Thyroid gland (tissue), 4 donors: ENCODE results near the gene ANKMY1. TPM values are rescaled to one million over a fixed set of nuclear protein-coding genes. Genes with fewer than 3 reads are reported as not detected.

Source experiments
- DNase-seq, 2 donors: peaks; one replicate each; pipeline ENCODE4 v3.0.0-alpha.2; 2019
- H3K27ac ChIP-seq, 3 donors: fragments of 200-600 bp; sonication (generic); 1 replicate in 2 of 3; 2 replicates in 1 of 3; pipeline ENCODE4 v1.5.1; 2016 to 2019; ENCODE audit warnings: mild to moderate bottlenecking in 1 of 3, moderate library complexity in 1 of 3
- H3K27me3 ChIP-seq: fragments of 200-600 bp; sonication (generic); one replicate; pipeline ENCODE4 v1.5.1; 2019
- H3K36me3 ChIP-seq, 2 donors: fragments of 200-600 bp; sonication (generic); one replicate each; pipeline ENCODE4 v1.5.1; 2016 to 2019
- H3K4me1 ChIP-seq, 2 donors: fragments of 200-600 bp; sonication (generic); one replicate each; pipeline ENCODE4 v1.5.1; 2017 to 2019
- H3K4me3 ChIP-seq, 3 donors: fragments of 200-600 bp; sonication (generic); replicated peaks in 1 of 3; 1 replicate in 2 of 3; 2 replicates in 1 of 3; pipeline ENCODE4 v1.5.1; 2016; ENCODE audit warnings: mild to moderate bottlenecking in 1 of 3
- H3K9me3 ChIP-seq: fragments of 200-600 bp; sonication (generic); one replicate; pipeline ENCODE4 v1.5.1; 2017
- POLR2A ChIP-seq, 2 donors: fragments of 450-650 bp; IDR thresholded peaks; one replicate each; pipeline ENCODE4 v1.6.1; 2017; ENCODE audit warnings: antibody characterized with exemption in 2 of 2, mild to moderate bottlenecking in 2 of 2, moderate library complexity in 1 of 2
- WGBS, 2 donors: methylation state at CpG; one replicate each; pipeline ENCODE4 v1.1.5; 2017; 5-methylcytosine and 5-hydroxymethylcytosine counted together
- intact Hi-C: fragments of 100-400 bp; cut with DNase I; formaldehyde crosslinking; loops from one replicate; pipeline ENCODE4 v1.15.1; 2023
- total RNA-seq, 4 donors: library from RNA; depleted of rRNA; stranded (reverse); fragments of >200 nt; gene quantifications; one replicate each; pipeline ENCODE4 v1.2.3, GENCODE V29; 2016
- TF ChIP-seq, protein P1 (sequence below), 6 experiments: fragments of 200-600 bp in 3 of 6; fragments of 450-650 bp in 3 of 6; sonication (generic) in 3 of 6; IDR thresholded peaks; one replicate each; pipeline ENCODE4 v1.5.1; 2016 to 2019; ENCODE audit warnings: antibody characterized with exemption in 6 of 6, mild to moderate bottlenecking in 2 of 6, inconsistent platforms in 1 of 6, moderate library complexity in 1 of 6

ANKMY1 gene
- total RNA-seq, 4 donors from 2014 or later: 17.4 to 24.7 (median 21.0) TPM

- 95 to 96% methylated on average over 28 to 43 of the region's 43 CpGs for WGBS, 2 donors
- no peaks in the 10 kb centered on the region for H3K9me3 ChIP-seq
- H3K27ac ChIP-seq: no peak overlapping the region
- no peaks in the 10 kb centered on the region for H3K36me3 ChIP-seq
- no peaks in the 10 kb centered on the region for H3K4me1 ChIP-seq
- intact Hi-C loops: no loop called here
- TF ChIP-seq, protein P1, sequence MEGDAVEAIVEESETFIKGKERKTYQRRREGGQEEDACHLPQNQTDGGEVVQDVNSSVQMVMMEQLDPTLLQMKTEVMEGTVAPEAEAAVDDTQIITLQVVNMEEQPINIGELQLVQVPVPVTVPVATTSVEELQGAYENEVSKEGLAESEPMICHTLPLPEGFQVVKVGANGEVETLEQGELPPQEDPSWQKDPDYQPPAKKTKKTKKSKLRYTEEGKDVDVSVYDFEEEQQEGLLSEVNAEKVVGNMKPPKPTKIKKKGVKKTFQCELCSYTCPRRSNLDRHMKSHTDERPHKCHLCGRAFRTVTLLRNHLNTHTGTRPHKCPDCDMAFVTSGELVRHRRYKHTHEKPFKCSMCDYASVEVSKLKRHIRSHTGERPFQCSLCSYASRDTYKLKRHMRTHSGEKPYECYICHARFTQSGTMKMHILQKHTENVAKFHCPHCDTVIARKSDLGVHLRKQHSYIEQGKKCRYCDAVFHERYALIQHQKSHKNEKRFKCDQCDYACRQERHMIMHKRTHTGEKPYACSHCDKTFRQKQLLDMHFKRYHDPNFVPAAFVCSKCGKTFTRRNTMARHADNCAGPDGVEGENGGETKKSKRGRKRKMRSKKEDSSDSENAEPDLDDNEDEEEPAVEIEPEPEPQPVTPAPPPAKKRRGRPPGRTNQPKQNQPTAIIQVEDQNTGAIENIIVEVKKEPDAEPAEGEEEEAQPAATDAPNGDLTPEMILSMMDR (IDR thresholded peaks at IDR 0.05): no peak
- no peak for TF ChIP-seq POLR2A (IDR thresholded peaks at IDR 0.05)
- no peak overlapping the region for H3K4me3 ChIP-seq
- no peaks in the 10 kb centered on the region for H3K27me3 ChIP-seq
- DNase-seq: no peak
Observed at GRCh38 chr2:240538031-240538780, 19.6 kb downstream of the ANKMY1 start.

GRCh38 chr2:240532031-240532775 is 25.6 kb downstream of the ANKMY1 start:
- no peak for TF ChIP-seq POLR2A (IDR thresholded peaks at IDR 0.05)
- TF ChIP-seq, protein P1 (IDR thresholded peaks at IDR 0.05): no peak
- H3K27ac ChIP-seq: no peak overlapping the region
- no peaks in the 10 kb centered on the region for H3K9me3 ChIP-seq
- no peaks in the 10 kb centered on the region for H3K4me1 ChIP-seq
- no peak overlapping the region for H3K4me3 ChIP-seq
- H3K27me3 ChIP-seq: no peaks in the 10 kb centered on the region
- intact Hi-C loops: no loop called here
- H3K36me3 ChIP-seq: peaks cover 0 to 5% of the 10 kb centered on the region in 2 donors
- 93 to 97% methylated on average over 1 of the region's 1 CpG for WGBS, 2 donors
- DNase-seq: no peak

DNA sequence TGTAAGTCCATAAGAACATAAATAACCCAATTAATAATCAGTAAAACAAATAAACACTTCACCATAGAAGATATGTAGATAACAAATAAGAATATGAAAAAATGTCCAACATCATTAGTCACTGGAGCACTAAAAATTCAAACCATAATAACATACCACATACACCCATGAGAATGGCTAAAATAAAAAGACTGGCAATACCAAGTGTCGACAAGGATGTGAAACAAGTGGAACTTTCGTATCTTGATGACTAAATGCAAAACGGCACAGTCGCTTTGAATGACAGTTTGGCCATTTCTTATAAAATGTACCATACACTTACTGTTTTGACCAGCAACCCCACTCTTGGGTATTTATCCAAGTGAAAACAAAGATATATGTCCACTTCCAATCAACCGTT is 26.8 kb downstream of the ANKMY1 start:
- no peak for TF ChIP-seq POLR2A (IDR thresholded peaks at IDR 0.05)
- TF ChIP-seq, protein P1 (IDR thresholded peaks at IDR 0.05): no peak
- 97 to 98% methylated on average over 5 of the region's 5 CpGs for WGBS, 2 donors
- Histone ChIP-seq H3K9me3 (no peaks in the 10 kb centered on the region), H3K27ac (no peak overlapping the region), H3K4me3 (no peak overlapping the region), H3K36me3 (peaks cover 0 to 5% of the 10 kb centered on the region in 2 donors), H3K27me3 (no peaks in the 10 kb centered on the region), H3K4me1 (no peaks in the 10 kb centered on the region)
- no peak for DNase-seq
- intact Hi-C loops: no loop called here

GRCh38 chr2:240530181-240530580 is 27.6 kb downstream of the ANKMY1 start:
- intact Hi-C loops: no loop called here
- no peak for TF ChIP-seq POLR2A (IDR thresholded peaks at IDR 0.05)
- TF ChIP-seq, protein P1 (IDR thresholded peaks at IDR 0.05): no peak
- H3K36me3 ChIP-seq: peaks cover 0 to 5% of the 10 kb centered on the region in 2 donors
- DNase-seq: no peak
- 89% methylated on average over 7 of the region's 7 CpGs for WGBS, 2 donors
- H3K9me3 ChIP-seq: no peaks in the 10 kb centered on the region
- no peak overlapping the region for H3K27ac ChIP-seq
- no peaks in the 10 kb centered on the region for H3K27me3 ChIP-seq
- no peaks in the 10 kb centered on the region for H3K4me1 ChIP-seq
- no peak overlapping the region for H3K4me3 ChIP-seq
